IPS-15b (cell line): ENCODE results near the gene RCHY1.
"Not testable (repeated sequence)": the region's sequence is repeated elsewhere in the genome, so short reads cannot be mapped to it uniquely, and the experiment has no call there.

Experiments used
- H3K27me3 ChIP-seq: one replicate; pipeline ENCODE4 v1.6.1; 2013; ENCODE audit warnings: low read length; ENCODE audit not compliant: control insufficient read depth, insufficient read depth
- H3K36me3 ChIP-seq: one replicate; pipeline ENCODE4 v1.6.1; 2013; ENCODE audit warnings: low read length; ENCODE audit not compliant: control insufficient read depth, insufficient read depth
- H3K4me1 ChIP-seq: one replicate; pipeline ENCODE4 v1.6.1; 2013; ENCODE audit warnings: mild to moderate bottlenecking, low read length; ENCODE audit not compliant: control insufficient read depth, insufficient read depth
- H3K4me3 ChIP-seq: one replicate; pipeline ENCODE4 v1.5.1; 2013; ENCODE audit warnings: low read depth, low read length
- H3K9ac ChIP-seq: one replicate; pipeline ENCODE4 v1.6.1; 2013; ENCODE audit warnings: low read depth, mild to moderate bottlenecking, low read length
- H3K9me3 ChIP-seq: one replicate; pipeline ENCODE4 v1.6.1; 2013; ENCODE audit warnings: mild to moderate bottlenecking, low read length; ENCODE audit not compliant: control insufficient read depth, insufficient read depth

The RCHY1 gene

GRCh38 chr4:75514131-75514948 lies at the start of gene RCHY1, which contains the start of gene THAP6:
TSS of gene RCHY1 (minus strand) at chr4:75514403. CDS start at chr4:75514286, 117 bp downstream.
TSS of gene THAP6 (plus strand) at chr4:75514473. CDS start at chr4:75515453, 980 bp downstream.
- no peaks in the 10 kb centered on the region for H3K27me3 ChIP-seq
- peak within 1 kb of the TSS; percentile 94 for H3K9ac ChIP-seq
- no peaks in the 10 kb centered on the region for H3K36me3 ChIP-seq
- H3K4me3 ChIP-seq: peak within 1 kb of the TSS; percentile 95
- H3K9me3 ChIP-seq: no peaks in the 10 kb centered on the region
- H3K4me1 ChIP-seq: peaks cover 18% of the 10 kb centered on the region

DNA sequence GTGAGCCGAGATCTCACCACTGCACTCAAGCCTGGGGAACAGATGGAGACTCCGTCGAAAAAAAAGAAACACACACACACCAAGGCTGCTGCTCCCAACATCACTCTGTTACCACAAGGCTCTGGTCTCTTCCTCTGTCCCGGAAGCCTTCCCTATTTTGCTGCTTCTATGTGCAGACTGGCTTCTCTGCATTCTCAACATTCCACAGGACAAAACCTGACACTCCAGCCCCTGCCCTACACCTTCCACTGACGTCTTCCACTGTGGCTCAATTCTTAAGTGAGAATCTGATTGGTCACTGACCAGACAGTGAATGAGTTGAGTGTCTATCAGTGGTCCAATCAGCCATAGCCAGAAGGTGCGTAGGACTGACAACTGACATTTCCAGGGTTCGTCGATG lies 47.6 kb upstream of the RCHY1 start:
- no peaks in the 10 kb centered on the region for H3K9me3 ChIP-seq
- no peak overlapping the region for H3K4me3 ChIP-seq
- H3K9ac ChIP-seq: no peak overlapping the region
- H3K4me1 ChIP-seq: no peaks in the 10 kb centered on the region
- H3K27me3 ChIP-seq: no peaks in the 10 kb centered on the region
- no peaks in the 10 kb centered on the region for H3K36me3 ChIP-seq

- no peak overlapping the region for H3K9ac ChIP-seq
- H3K36me3 ChIP-seq: no peaks in the 10 kb centered on the region
- no peaks in the 10 kb centered on the region for H3K4me1 ChIP-seq
- H3K27me3 ChIP-seq: no peaks in the 10 kb centered on the region
- no peak overlapping the region for H3K4me3 ChIP-seq
- H3K9me3 ChIP-seq: no peaks in the 10 kb centered on the region
These were observed 43.5 kb upstream of the RCHY1 start for GRCh38 chr4:75557696-75558095.

DNA sequence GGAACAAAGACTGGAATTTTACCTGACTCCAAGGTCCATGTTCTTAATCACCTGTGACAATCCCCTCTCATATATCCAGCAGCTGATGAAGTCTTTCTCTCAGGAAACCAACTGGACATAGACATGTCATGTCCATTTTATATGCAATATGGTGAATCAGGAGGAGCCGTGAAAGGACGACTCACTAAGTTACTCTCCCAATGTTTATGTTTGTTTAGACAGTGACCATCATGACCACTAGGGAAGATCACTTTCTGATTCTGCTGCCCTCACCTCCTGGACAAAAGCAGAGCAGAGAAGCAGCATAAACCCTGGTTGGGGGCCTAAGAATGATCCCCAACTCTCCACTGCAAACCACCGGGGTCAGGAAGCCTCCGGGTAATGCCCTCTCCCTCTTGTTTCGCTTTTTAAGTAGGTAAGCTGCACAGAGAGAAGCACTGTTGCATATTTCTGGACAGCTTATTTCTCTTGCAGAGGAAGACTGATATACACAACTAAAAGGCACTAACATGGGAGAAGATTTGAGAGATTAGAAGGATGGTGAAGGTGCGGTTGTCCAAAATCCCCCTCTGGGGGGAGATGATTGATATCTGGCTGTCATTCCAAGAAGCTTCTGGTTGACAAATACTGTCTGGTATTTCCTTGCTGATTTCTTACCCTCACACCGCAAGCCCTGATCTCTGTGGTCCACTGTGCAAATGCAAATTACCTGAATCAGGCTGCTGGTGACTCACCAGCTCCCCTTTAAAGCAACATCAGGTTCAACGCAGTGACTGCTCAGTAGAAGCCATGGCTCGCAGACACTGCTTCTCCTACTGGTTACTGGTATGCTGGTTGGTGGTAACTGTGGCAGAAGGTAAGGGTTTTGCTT lies 41.3 kb upstream of the RCHY1 start, which contains the start of gene ODAPH:
Gene ODAPH, plus strand, starts transcription at position 773 of the 871 bp plus-strand sequence. Its CDS starts 17 bp downstream, at position 790.
- Histone ChIP-seq H3K9ac (no peak within 1 kb of the TSS), H3K36me3 (no peaks in the 10 kb centered on the region), H3K4me1 (no peaks in the 10 kb centered on the region), H3K9me3 (no peaks in the 10 kb centered on the region), H3K27me3 (no peaks in the 10 kb centered on the region), H3K4me3 (no peak within 1 kb of the TSS)

GRCh38 chr4:75552452-75552851 lies 38.2 kb upstream of the RCHY1 start:
- Histone ChIP-seq H3K9me3 (no peaks in the 10 kb centered on the region), H3K27me3 (no peaks in the 10 kb centered on the region), H3K4me3 (no peak overlapping the region), H3K4me1 (no peaks in the 10 kb centered on the region), H3K9ac (no peak overlapping the region), H3K36me3 (no peaks in the 10 kb centered on the region)

DNA sequence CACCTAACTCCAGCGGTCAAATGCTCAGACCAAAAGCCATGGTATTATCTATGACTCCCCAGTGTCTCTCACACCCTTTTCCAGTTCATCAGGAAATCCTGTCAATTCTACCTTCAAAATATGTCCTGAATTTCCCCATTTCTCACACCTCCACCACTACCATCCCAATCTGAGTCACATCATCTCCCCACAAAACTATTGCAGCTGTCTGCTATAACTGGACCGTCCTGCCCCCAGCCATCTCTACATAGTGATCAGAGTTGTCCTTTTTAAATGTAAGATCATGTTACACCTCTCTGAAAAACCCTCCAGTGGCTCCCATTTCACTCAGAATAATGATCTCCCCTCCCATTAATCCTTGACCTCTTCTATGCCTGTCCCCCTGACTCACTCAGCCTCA lies 34.8 kb upstream of the RCHY1 start:
- H3K36me3 ChIP-seq: no peaks in the 10 kb centered on the region

DNA sequence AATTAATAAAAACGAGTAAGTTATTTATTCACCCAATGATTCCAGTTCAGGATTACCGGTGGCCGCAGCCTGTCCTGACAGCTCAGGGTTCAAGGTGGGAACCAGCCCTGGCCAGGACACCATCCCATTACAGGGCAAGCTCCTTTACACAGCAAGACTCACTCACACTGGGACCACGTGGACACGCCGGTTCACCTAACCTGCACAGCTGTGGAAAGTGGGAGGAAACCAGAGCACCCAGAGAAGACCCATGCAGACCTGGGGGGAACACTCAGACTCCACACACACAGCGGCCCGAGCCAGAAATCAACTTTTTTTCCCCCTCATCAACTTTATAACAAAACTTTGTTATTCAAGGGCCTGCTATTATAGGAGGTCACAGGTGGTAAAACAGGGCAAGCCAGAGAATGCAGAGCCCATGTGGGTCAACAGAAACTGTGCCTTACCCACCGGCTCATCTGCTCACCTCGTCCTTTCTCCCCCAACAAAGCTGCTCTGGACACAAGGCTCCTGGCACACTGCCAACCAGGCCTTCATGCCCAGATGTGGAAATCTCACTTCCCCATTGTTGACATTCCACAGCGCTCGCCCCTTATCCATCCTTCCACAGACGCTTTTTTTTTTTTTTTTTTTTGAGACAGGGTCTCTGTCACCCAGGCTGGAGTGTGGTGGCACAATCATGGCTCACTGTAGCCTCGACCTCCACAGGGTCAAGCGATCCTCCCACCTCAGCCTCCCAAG lies 33.6 kb upstream of the RCHY1 start:
- Histone ChIP-seq H3K27me3 (no peaks in the 10 kb centered on the region), H3K4me3 (no peak overlapping the region), H3K36me3 (no peaks in the 10 kb centered on the region), H3K4me1 (no peaks in the 10 kb centered on the region), H3K9me3 (no peaks in the 10 kb centered on the region), H3K9ac (no peak overlapping the region)

More for the DNA sequence above, 34.8 kb upstream of the RCHY1 start:
- no peak overlapping the region for H3K9ac ChIP-seq
- no peaks in the 10 kb centered on the region for H3K9me3 ChIP-seq
- H3K4me1 ChIP-seq: no peaks in the 10 kb centered on the region
- no peaks in the 10 kb centered on the region for H3K27me3 ChIP-seq
- no peak overlapping the region for H3K4me3 ChIP-seq

DNA sequence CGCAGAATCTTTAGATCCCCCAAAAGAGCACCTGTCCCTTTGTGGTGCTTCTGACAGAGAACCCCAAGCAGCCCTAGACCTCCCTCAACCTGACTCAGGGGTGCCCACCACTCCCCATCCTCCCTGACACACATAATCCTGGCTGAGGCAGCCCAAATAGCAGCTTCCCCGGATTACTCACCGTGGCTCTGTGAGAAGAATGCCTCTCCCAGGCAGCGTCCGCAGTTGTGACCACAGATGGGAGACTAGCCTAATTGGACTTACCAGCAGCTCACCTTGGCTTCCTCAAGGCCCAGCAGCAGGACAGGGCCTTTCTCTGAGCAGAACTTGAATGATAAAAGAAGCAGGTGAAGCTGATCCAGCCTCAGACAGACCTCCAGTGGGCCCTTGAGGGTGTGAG lies 31.3 kb upstream of the RCHY1 start:
- Histone ChIP-seq H3K36me3 (no peaks in the 10 kb centered on the region), H3K9ac (no peak overlapping the region), H3K9me3 (no peaks in the 10 kb centered on the region), H3K27me3 (no peaks in the 10 kb centered on the region), H3K4me1 (no peaks in the 10 kb centered on the region), H3K4me3 (no peak overlapping the region)

GRCh38 chr4:75544870-75545269 lies 30.7 kb upstream of the RCHY1 start:
- Histone ChIP-seq H3K4me3 (no peak overlapping the region), H3K9ac (no peak overlapping the region), H3K36me3 (no peaks in the 10 kb centered on the region), H3K27me3 (no peaks in the 10 kb centered on the region), H3K9me3 (no peaks in the 10 kb centered on the region), H3K4me1 (no peaks in the 10 kb centered on the region)

DNA sequence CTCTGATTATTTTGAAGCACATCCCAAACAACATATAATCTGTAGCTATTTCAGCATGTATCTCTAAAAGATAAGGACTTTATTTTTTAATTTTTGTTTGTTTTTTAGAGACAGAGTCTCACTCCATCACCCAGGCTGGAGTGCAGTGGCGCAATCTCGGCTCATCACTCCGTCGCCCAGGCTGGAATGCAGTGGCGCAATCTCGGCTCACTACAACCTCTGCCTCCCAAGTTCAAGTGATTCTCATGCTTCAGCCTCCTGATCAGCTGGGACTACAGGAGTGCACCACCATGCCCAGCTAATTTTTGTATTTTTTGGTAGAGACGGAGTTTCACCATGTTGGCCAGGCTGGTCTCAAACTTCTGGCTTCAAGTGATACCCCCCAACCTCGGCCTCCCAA lies 30.0 kb upstream of the RCHY1 start:
- H3K9me3 ChIP-seq, H3K4me3 ChIP-seq, H3K27me3 ChIP-seq, H3K36me3 ChIP-seq, H3K4me1 ChIP-seq, H3K9ac ChIP-seq: not testable (repeated sequence)

- Histone ChIP-seq H3K36me3 (no peaks in the 10 kb centered on the region), H3K9me3 (no peaks in the 10 kb centered on the region), H3K27me3 (no peaks in the 10 kb centered on the region)
These were observed 28.6 kb upstream of the RCHY1 start for GRCh38 chr4:75542824-75543223.

More at GRCh38 chr4:75542824-75543223, 28.6 kb upstream of the RCHY1 start:
- H3K9ac ChIP-seq: no peak overlapping the region
- H3K4me1 ChIP-seq: no peaks in the 10 kb centered on the region
- no peak overlapping the region for H3K4me3 ChIP-seq
